Kidney (tissue), 14 donors: Measurements from ENCODE around the gene TNK2. TPM values are rescaled to one million over a fixed set of nuclear protein-coding genes. Genes with fewer than 3 reads are reported as not detected.

Experiments used
- DNase-seq, 5 donors: peaks; one replicate each; pipeline ENCODE4 v3.0.0-alpha.2; 2013 to 2020
- FAIRE-seq: peaks from 2 replicates; lab custom pipeline; 2012; peaks lifted over from hg19 to GRCh38; lab: Jason Lieb, UNC
- H3K27ac ChIP-seq, 2 donors: one replicate each; pipeline ENCODE4 v1.7.0; 2013; ENCODE audit warnings: low read depth in 2 of 2, low read length in 2 of 2, inconsistent platforms in 1 of 2
- H3K27me3 ChIP-seq: one replicate; pipeline ENCODE4 v1.7.1; 2013; ENCODE audit warnings: low read length, inconsistent platforms; ENCODE audit not compliant: control insufficient read depth, insufficient read depth
- H3K36me3 ChIP-seq, 3 donors: one replicate each; pipeline versions ENCODE4 v1.7.0 to v1.7.1; 2013; ENCODE audit warnings: low read length in 3 of 3, control low read depth in 1 of 3, inconsistent platforms in 1 of 3; ENCODE audit not compliant: insufficient read depth in 3 of 3, control insufficient read depth in 2 of 3
- H3K4me1 ChIP-seq, 3 donors: one replicate each; pipeline versions ENCODE4 v1.7.0 to v1.7.1; 2013; ENCODE audit warnings: low read length in 3 of 3, inconsistent platforms in 1 of 3, low read depth in 1 of 3; ENCODE audit not compliant: control insufficient read depth in 2 of 3, insufficient read depth in 2 of 3
- H3K4me3 ChIP-seq, 3 donors: one replicate each; pipeline versions ENCODE4 v1.7.0 to v1.8.1; 2013; ENCODE audit warnings: low read length in 3 of 3, control low read depth in 1 of 3, inconsistent platforms in 1 of 3
- H3K9ac ChIP-seq, 3 donors: one replicate each; pipeline versions ENCODE4 v1.7.0 to v1.7.1; 2013; ENCODE audit warnings: low read length in 3 of 3, control low read depth in 1 of 3, inconsistent platforms in 1 of 3
- H3K9me3 ChIP-seq, 3 donors: one replicate each; pipeline versions ENCODE4 v1.7.0 to v1.7.1; 2013; ENCODE audit warnings: low read length in 3 of 3, control low read depth in 1 of 3, inconsistent platforms in 1 of 3; ENCODE audit not compliant: control insufficient read depth in 2 of 3, insufficient read depth in 1 of 3
- intact Hi-C: fragments of 100-400 bp; cut with DNase I; formaldehyde crosslinking; loops from one replicate; pipeline ENCODE4 v1.11.1; 2022
- polyA plus RNA-seq: library from polyadenylated mRNA; stranded (reverse); fragments of 350-450 nt; fragmentation: Illumina TruSeq; extraction: RNeasy Lipid Tissue Mini Kit (QIAGEN cat#74804); gene quantifications from one replicate; pipeline ENCODE4 v1.2.3, GENCODE V29; 2014; ENCODE audit warnings: low read depth, low replicate concordance; ENCODE audit not compliant: insufficient read depth
- total RNA-seq: library from RNA; stranded (reverse); fragmentation: NEBNext Ultra II Directional; extraction: Animal tissue kit (Norgen Biotek cat#: 25700); gene quantifications from one replicate; pipeline ENCODE4 v1.2.1, GENCODE V29; 2021
- TF ChIP-seq, protein P1 (sequence below): IDR thresholded peaks from 3 replicates; pipeline ENCODE4 v1.5.1; 2012; ENCODE audit warnings: mild to moderate bottlenecking, moderate library complexity, borderline replicate concordance; ENCODE audit not compliant: insufficient read depth; ENCODE audit errors: extremely low read depth
- donor health status: control.
- donor health status: control.
- donor health status: control.
- donor health status: control.
- donor health status: control.
- donor health status: DM: yes; HTN: yes; CAD: no.
- donor health status: Normal renal cell carcinoma (clear cell type).

The TNK2 gene
- total and polyA plus RNA-seq, 2 donors from 2014 or later: 14.7 to 42.5 TPM

DNA sequence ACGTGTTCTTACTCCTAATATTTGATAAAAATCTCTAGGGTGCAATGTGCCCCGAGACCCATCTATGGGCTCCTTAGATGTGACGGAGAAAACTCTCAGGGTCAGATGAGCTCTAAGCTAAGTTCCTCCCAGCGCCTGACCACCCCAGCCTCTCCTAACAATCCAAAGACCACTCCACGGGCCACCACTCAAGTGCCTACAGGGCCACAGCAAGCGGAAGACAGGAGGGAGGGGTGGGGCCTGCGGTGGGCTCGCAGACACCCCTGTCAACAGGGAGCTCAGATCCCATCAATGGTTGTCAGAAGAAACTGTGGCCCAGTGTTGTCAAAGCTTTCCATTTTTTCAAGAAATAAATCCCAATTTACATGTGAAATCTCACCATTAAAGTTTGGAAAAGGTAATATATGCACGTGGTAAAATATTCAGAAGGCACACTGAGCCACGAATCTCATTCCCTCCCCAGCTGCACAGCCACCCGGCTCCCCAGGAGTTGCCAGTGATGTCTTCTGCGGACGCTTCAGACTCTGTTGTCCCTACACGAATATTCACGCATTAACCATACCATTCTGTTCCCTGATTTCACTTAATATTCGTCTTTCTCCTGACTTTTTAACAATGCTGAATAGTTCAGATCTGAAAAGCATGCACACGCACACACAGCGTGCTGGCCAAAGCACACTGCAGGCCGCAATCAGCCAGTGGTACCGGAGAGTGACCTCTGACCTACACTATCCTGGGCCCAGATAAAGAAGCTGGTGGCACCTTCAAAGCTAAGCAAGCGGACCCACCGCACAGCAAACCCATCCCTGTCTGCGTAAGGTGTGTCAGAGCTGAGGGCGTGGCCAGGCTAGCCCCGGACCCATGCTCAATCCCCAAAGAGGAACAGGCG lies 19.1 kb downstream of the TNK2 start:
- Histone ChIP-seq H3K9ac (no peak overlapping the region), H3K36me3 (peaks cover 0 to 4% (median 0%) of the 10 kb centered on the region in 3 donors), H3K4me3 (no peak overlapping the region), H3K9me3 (no peaks in the 10 kb centered on the region), H3K4me1 (peaks cover 0 to 17% (median 0%) of the 10 kb centered on the region in 3 donors), H3K27me3 (no peaks in the 10 kb centered on the region), H3K27ac (no peak overlapping the region)
- DNase-seq (no peak), FAIRE-seq (no peak)
- TF ChIP-seq, protein P1, sequence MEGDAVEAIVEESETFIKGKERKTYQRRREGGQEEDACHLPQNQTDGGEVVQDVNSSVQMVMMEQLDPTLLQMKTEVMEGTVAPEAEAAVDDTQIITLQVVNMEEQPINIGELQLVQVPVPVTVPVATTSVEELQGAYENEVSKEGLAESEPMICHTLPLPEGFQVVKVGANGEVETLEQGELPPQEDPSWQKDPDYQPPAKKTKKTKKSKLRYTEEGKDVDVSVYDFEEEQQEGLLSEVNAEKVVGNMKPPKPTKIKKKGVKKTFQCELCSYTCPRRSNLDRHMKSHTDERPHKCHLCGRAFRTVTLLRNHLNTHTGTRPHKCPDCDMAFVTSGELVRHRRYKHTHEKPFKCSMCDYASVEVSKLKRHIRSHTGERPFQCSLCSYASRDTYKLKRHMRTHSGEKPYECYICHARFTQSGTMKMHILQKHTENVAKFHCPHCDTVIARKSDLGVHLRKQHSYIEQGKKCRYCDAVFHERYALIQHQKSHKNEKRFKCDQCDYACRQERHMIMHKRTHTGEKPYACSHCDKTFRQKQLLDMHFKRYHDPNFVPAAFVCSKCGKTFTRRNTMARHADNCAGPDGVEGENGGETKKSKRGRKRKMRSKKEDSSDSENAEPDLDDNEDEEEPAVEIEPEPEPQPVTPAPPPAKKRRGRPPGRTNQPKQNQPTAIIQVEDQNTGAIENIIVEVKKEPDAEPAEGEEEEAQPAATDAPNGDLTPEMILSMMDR: no peak
- intact Hi-C loops: no loop called here

DNA sequence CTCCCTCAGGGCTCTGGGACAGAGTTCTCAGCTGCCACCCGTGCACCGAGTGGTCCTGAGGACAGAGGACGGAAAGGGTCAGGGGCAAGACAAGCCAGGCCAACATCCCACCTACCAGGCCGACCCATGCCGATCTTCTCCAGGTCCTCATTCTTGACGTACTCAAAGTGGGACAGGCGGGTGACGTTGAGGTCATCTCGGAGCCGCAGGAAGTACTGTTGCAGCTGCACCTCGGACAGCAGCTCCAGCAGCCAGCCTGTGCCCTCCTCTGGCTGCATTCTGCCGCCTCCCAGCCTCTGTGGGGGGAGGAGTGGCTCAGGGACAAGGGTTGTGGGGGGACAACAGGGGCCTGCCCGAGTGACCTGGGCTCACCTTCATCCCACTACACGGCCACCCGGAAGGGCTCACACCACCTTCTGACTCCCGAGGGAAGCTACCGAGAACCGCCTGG lies 20.0 kb downstream of the TNK2 start:
- H3K4me3 ChIP-seq: no peak overlapping the region
- peaks cover 0 to 4% (median 3%) of the 10 kb centered on the region in 3 donors for H3K36me3 ChIP-seq
- no peak overlapping the region for H3K27ac ChIP-seq
- intact Hi-C loops: no loop called here
- peaks cover 0 to 17% (median 0%) of the 10 kb centered on the region in 3 donors for H3K4me1 ChIP-seq
- H3K27me3 ChIP-seq: no peaks in the 10 kb centered on the region
- no peak for DNase-seq
- TF ChIP-seq, protein P1: no peak
- FAIRE-seq: no peak
- no peak overlapping the region for H3K9ac ChIP-seq
- no peaks in the 10 kb centered on the region for H3K9me3 ChIP-seq

DNA sequence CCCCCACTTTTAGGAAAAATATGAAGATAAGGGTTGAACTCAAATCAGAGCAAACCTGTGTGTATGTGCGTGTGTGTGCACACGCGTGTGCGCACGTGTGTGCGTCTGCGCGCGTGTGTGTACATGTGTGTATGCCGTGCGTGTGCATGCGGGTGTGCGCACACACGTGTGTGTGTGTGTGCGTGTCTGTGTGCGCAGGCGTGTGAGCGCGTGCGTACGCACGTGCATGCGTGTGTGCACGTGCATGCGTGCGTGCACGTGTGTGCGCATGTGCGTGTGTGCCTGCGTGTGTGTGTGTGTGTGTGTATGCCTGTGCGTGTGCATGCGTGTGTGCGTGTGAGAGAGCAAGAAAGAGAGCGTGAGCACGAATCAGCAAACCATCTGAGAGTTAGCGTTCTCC lies 20.7 kb downstream of the TNK2 start:
- intact Hi-C loops: no loop called here
- TF ChIP-seq, protein P1: no peak
- peaks cover 0 to 4% (median 3%) of the 10 kb centered on the region in 3 donors for H3K36me3 ChIP-seq
- DNase-seq: no peak
- no peak overlapping the region for H3K9ac ChIP-seq
- H3K27ac ChIP-seq: no peak overlapping the region
- FAIRE-seq: no peak
- H3K4me1 ChIP-seq: peaks cover 0 to 11% (median 0%) of the 10 kb centered on the region in 3 donors
- H3K9me3 ChIP-seq: no peaks in the 10 kb centered on the region
- no peak overlapping the region for H3K4me3 ChIP-seq
- no peaks in the 10 kb centered on the region for H3K27me3 ChIP-seq
